HepG2 (cell line): ENCODE data around the gene PRKAG1. TPM values are rescaled to one million over a fixed set of nuclear protein-coding genes. Genes with fewer than 3 reads are reported as not detected.

Experiments used
- ARNTL ChIP-seq: sonication (generic); formaldehyde crosslinking; IDR thresholded peaks from 2 replicates; pipeline ENCODE4 v1.4.0; 2020; ENCODE audit warnings: mild to moderate bottlenecking, missing genetic modification reagents
- ATAD3A ChIP-seq: sonication (generic); formaldehyde crosslinking; IDR thresholded peaks from 2 replicates; pipeline ENCODE4 v1.4.0; 2020; ENCODE audit warnings: missing genetic modification reagents
- FOXK1 ChIP-seq: sonication (generic); formaldehyde crosslinking; IDR thresholded peaks from 2 replicates; pipeline ENCODE4 v1.4.0; 2020; ENCODE audit warnings: low read depth, missing genetic modification reagents, borderline replicate concordance
- KAT8 ChIP-seq: IDR thresholded peaks from 2 replicates; pipeline ENCODE4 v1.6.1; 2016; ENCODE audit warnings: missing genetic modification reagents, missing compliant biosample characterization
- SMC3 ChIP-seq: IDR thresholded peaks from 2 replicates; pipeline ENCODE4 v1.6.1; 2011; ENCODE audit warnings: low read length, improper control_type of control experiment
- SP1 ChIP-seq, 2 experiments: fragments of 450-650 bp in 1 of 2; sonication (generic) in 1 of 2; formaldehyde crosslinking in 1 of 2; IDR thresholded peaks; 2 replicates each; pipeline versions ENCODE4 v1.4.0 to v1.6.1; 2016 to 2020; ENCODE audit warnings: missing genetic modification reagents in 1 of 2
- SRSF4 ChIP-seq: fragments of 200-400 bp; formaldehyde crosslinking; IDR thresholded peaks from one replicate; pipeline ENCODE4 v1.6.1; 2018; ENCODE audit warnings: mild to moderate bottlenecking, low read depth, low read length, moderate library complexity; ENCODE audit not compliant: poor library complexity, severe bottlenecking
- ZC3H13 ChIP-seq: sonication (generic); formaldehyde crosslinking; IDR thresholded peaks from 2 replicates; pipeline ENCODE4 v1.8.1; 2023; ENCODE audit warnings: mild to moderate bottlenecking, missing genetic modification reagents, moderate library complexity
- ZFAT ChIP-seq: sonication (generic); formaldehyde crosslinking; conservative IDR thresholded peaks from 2 replicates; pipeline ENCODE4 v1.8.1; 2023; ENCODE audit warnings: missing genetic modification reagents, inconsistent platforms
- ZNF260 ChIP-seq: sonication (generic); formaldehyde crosslinking; IDR thresholded peaks from 2 replicates; pipeline ENCODE4 v1.4.0; 2020; ENCODE audit warnings: missing genetic modification reagents, low read depth, mild to moderate bottlenecking, borderline replicate concordance
- ZNF317 ChIP-seq: sonication (generic); formaldehyde crosslinking; IDR thresholded peaks from 2 replicates; pipeline ENCODE4 v1.5.0; 2020; ENCODE audit warnings: mild to moderate bottlenecking, missing genetic modification reagents
- ZNF326 ChIP-seq: sonication (generic); formaldehyde crosslinking; IDR thresholded peaks from 2 replicates; pipeline ENCODE4 v1.4.0; 2020; ENCODE audit warnings: missing genetic modification reagents, borderline replicate concordance
- ZNF546 ChIP-seq: sonication (generic); formaldehyde crosslinking; conservative IDR thresholded peaks from 2 replicates; pipeline ENCODE4 v1.8.1; 2023; ENCODE audit warnings: mild to moderate bottlenecking, missing genetic modification reagents
- ZNF724P ChIP-seq: sonication (generic); formaldehyde crosslinking; IDR thresholded peaks from 2 replicates; pipeline ENCODE4 v1.8.0; 2022; ENCODE audit warnings: missing genetic modification reagents, borderline replicate concordance
- ZNF782 ChIP-seq: sonication (generic); formaldehyde crosslinking; IDR thresholded peaks from 2 replicates; pipeline ENCODE4 v1.4.0; 2020; ENCODE audit warnings: missing genetic modification reagents, mild to moderate bottlenecking, borderline replicate concordance
- polyA plus RNA-seq, 8 experiments: library from polyadenylated mRNA; depleted of rRNA in 3 of 8; stranded (reverse) in 7 of 8; unstranded in 1 of 8; fragments of >200 nt; fragmentation: Illumina TruSeq in 4 of 8; extraction: Trizol in 4 of 8; gene quantifications; 2 replicates each; pipeline versions ENCODE4 v1.2.1 to v1.2.3, GENCODE V29; 2011 to 2016; ENCODE audit warnings: low read depth in 4 of 8, missing spikeins in 1 of 8, mixed read lengths in 1 of 8; ENCODE audit not compliant: insufficient read depth in 1 of 8
- total RNA-seq, 5 experiments: library from RNA; depleted of rRNA; stranded (reverse); fragments of >200 nt; fragmentation: Illumina TruSeq; extraction: Trizol; gene quantifications; 2 replicates each; pipeline ENCODE4 v1.2.3, GENCODE V29; 2016; ENCODE audit warnings: low read depth in 1 of 5
- TF ChIP-seq, protein P1 (sequence below): sonication (generic); formaldehyde crosslinking; IDR thresholded peaks from 2 replicates; pipeline ENCODE4 v1.5.0; 2020; ENCODE audit warnings: mild to moderate bottlenecking, missing genetic modification reagents, borderline replicate concordance
- TF ChIP-seq, protein P2 (sequence below): IDR thresholded peaks from 2 replicates; pipeline ENCODE4 v1.6.1; 2012; ENCODE audit warnings: low read length, improper control_type of control experiment

PRKAG1 gene
- total and polyA plus RNA-seq, 2 of the 13 experiments (the other 11 are each of a cell fraction or from before 2014, with no cell fraction given), result 26.1 to 32.8 TPM

DNA sequence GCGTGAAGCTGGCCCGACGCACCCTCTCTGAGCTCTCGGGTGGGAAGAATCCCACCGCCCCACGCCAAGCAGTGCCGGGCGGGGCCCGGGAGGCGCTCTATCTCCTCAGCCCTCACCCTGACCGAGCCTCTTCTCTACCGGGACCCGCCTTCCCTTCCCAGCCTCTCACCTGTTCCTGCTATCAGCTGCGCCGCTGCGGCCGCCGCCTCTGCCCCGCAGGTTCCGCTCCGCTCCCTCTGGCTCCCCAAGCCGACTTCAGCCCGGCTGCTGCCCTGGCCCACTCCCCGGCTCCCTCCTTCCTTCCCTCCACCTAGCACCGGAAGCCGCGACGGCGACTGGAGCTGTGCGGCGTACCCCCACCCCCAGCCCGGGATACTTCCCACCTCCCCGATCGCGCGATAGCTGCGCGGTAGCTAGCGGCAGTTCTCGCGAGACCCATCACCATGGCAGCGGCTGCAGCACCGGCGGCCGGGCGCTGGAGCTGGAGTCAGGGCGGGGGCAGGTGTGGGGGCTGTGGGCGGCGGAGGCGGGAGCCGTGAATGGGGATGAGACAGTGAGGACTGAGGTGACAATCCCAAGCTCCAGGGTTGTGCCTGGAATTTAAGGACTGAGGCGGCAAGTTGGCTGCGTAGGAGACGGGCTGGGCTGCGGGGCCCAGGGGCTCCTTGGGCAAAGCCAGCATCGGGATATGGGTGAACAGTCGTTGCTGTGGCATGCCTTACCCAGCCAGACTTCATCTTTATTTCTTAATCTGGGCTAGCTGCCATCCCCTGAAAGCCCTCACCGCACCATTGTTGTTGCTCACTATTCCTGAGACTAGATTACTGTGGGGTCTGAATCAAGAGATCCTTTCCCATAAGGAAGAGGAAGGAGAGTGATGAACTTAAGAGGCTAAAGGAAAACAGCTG, 61.2 kb downstream of the PRKAG1 start, which contains the start of gene ARF3 (continued):
- TF ChIP-seq, protein P1, sequence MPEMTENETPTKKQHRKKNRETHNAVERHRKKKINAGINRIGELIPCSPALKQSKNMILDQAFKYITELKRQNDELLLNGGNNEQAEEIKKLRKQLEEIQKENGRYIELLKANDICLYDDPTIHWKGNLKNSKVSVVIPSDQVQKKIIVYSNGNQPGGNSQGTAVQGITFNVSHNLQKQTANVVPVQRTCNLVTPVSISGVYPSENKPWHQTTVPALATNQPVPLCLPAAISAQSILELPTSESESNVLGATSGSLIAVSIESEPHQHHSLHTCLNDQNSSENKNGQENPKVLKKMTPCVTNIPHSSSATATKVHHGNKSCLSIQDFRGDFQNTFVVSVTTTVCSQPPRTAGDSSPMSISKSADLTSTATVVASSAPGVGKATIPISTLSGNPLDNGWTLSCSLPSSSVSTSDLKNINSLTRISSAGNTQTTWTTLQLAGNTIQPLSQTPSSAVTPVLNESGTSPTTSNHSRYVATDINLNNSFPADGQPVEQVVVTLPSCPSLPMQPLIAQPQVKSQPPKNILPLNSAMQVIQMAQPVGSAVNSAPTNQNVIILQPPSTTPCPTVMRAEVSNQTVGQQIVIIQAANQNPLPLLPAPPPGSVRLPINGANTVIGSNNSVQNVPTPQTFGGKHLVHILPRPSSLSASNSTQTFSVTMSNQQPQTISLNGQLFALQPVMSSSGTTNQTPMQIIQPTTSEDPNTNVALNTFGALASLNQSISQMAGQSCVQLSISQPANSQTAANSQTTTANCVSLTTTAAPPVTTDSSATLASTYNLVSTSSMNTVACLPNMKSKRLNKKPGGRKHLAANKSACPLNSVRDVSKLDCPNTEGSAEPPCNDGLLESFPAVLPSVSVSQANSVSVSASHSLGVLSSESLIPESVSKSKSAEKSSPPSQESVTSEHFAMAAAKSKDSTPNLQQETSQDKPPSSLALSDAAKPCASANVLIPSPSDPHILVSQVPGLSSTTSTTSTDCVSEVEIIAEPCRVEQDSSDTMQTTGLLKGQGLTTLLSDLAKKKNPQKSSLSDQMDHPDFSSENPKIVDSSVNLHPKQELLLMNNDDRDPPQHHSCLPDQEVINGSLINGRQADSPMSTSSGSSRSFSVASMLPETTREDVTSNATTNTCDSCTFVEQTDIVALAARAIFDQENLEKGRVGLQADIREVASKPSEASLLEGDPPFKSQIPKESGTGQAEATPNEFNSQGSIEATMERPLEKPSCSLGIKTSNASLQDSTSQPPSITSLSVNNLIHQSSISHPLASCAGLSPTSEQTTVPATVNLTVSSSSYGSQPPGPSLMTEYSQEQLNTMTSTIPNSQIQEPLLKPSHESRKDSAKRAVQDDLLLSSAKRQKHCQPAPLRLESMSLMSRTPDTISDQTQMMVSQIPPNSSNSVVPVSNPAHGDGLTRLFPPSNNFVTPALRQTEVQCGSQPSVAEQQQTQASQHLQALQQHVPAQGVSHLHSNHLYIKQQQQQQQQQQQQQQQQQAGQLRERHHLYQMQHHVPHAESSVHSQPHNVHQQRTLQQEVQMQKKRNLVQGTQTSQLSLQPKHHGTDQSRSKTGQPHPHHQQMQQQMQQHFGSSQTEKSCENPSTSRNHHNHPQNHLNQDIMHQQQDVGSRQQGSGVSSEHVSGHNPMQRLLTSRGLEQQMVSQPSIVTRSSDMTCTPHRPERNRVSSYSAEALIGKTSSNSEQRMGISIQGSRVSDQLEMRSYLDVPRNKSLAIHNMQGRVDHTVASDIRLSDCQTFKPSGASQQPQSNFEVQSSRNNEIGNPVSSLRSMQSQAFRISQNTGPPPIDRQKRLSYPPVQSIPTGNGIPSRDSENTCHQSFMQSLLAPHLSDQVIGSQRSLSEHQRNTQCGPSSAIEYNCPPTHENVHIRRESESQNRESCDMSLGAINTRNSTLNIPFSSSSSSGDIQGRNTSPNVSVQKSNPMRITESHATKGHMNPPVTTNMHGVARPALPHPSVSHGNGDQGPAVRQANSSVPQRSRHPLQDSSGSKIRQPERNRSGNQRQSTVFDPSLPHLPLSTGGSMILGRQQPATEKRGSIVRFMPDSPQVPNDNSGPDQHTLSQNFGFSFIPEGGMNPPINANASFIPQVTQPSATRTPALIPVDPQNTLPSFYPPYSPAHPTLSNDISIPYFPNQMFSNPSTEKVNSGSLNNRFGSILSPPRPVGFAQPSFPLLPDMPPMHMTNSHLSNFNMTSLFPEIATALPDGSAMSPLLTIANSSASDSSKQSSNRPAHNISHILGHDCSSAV, result no peak
- TF ChIP-seq ZFAT (no peak), ZNF546 (CRISPR knock-in tag) (no peak), SRSF4 (no peak), ZC3H13 (CRISPR knock-in tag) (peak; percentile 56; the same call in 1 of the 2 replicates), FOXK1 (CRISPR knock-in tag) (peak; percentile 61; the same call in 1 of the 2 replicates), ZNF326 (CRISPR knock-in tag) (no peak), ZNF260 (CRISPR knock-in tag) (no peak), ATAD3A (no peak), SP1 (IDR thresholded peaks at IDR 0.05) (peak; percentile 90), SP1 (CRISPR knock-in tag; IDR thresholded peaks at IDR 0.05) (no peak), ZNF782 (CRISPR knock-in tag) (no peak; the same call in 1 of the 2 replicates), ZNF317 (CRISPR knock-in tag) (no peak), ARNTL (CRISPR knock-in tag) (peak; percentile 48; the same call in 1 of the 2 replicates), KAT8 (CRISPR knock-in tag) (peak; percentile 81), ZNF724P (CRISPR knock-in tag) (no peak; the same call in 1 of the 2 replicates), SMC3 (no peak)
- TF ChIP-seq, protein P2, sequence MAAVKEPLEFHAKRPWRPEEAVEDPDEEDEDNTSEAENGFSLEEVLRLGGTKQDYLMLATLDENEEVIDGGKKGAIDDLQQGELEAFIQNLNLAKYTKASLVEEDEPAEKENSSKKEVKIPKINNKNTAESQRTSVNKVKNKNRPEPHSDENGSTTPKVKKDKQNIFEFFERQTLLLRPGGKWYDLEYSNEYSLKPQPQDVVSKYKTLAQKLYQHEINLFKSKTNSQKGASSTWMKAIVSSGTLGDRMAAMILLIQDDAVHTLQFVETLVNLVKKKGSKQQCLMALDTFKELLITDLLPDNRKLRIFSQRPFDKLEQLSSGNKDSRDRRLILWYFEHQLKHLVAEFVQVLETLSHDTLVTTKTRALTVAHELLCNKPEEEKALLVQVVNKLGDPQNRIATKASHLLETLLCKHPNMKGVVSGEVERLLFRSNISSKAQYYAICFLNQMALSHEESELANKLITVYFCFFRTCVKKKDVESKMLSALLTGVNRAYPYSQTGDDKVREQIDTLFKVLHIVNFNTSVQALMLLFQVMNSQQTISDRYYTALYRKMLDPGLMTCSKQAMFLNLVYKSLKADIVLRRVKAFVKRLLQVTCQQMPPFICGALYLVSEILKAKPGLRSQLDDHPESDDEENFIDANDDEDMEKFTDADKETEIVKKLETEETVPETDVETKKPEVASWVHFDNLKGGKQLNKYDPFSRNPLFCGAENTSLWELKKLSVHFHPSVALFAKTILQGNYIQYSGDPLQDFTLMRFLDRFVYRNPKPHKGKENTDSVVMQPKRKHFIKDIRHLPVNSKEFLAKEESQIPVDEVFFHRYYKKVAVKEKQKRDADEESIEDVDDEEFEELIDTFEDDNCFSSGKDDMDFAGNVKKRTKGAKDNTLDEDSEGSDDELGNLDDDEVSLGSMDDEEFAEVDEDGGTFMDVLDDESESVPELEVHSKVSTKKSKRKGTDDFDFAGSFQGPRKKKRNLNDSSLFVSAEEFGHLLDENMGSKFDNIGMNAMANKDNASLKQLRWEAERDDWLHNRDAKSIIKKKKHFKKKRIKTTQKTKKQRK, result no peak
